Kidney (tissue), 14 donors: ENCODE measurements around the gene RTP3. TPM values are rescaled to one million over a fixed set of nuclear protein-coding genes. Genes with fewer than 3 reads are reported as not detected.

Experiments
- DNase-seq, 5 donors: peaks; one replicate each; pipeline ENCODE4 v3.0.0-alpha.2; 2013 to 2020
- FAIRE-seq: peaks from 2 replicates; lab custom pipeline; 2012; peaks lifted over from hg19 to GRCh38; lab: Jason Lieb, UNC
- H3K27ac ChIP-seq, 2 donors: one replicate each; pipeline ENCODE4 v1.7.0; 2013; ENCODE audit warnings: low read depth in 2 of 2, low read length in 2 of 2, inconsistent platforms in 1 of 2
- H3K27me3 ChIP-seq: one replicate; pipeline ENCODE4 v1.7.1; 2013; ENCODE audit warnings: low read length, inconsistent platforms; ENCODE audit not compliant: control insufficient read depth, insufficient read depth
- H3K36me3 ChIP-seq, 3 donors: one replicate each; pipeline versions ENCODE4 v1.7.0 to v1.7.1; 2013; ENCODE audit warnings: low read length in 3 of 3, control low read depth in 1 of 3, inconsistent platforms in 1 of 3; ENCODE audit not compliant: insufficient read depth in 3 of 3, control insufficient read depth in 2 of 3
- H3K4me1 ChIP-seq, 3 donors: one replicate each; pipeline versions ENCODE4 v1.7.0 to v1.7.1; 2013; ENCODE audit warnings: low read length in 3 of 3, inconsistent platforms in 1 of 3, low read depth in 1 of 3; ENCODE audit not compliant: control insufficient read depth in 2 of 3, insufficient read depth in 2 of 3
- H3K4me3 ChIP-seq, 3 donors: one replicate each; pipeline versions ENCODE4 v1.7.0 to v1.8.1; 2013; ENCODE audit warnings: low read length in 3 of 3, control low read depth in 1 of 3, inconsistent platforms in 1 of 3
- H3K9ac ChIP-seq, 3 donors: one replicate each; pipeline versions ENCODE4 v1.7.0 to v1.7.1; 2013; ENCODE audit warnings: low read length in 3 of 3, control low read depth in 1 of 3, inconsistent platforms in 1 of 3
- H3K9me3 ChIP-seq, 3 donors: one replicate each; pipeline versions ENCODE4 v1.7.0 to v1.7.1; 2013; ENCODE audit warnings: low read length in 3 of 3, control low read depth in 1 of 3, inconsistent platforms in 1 of 3; ENCODE audit not compliant: control insufficient read depth in 2 of 3, insufficient read depth in 1 of 3
- CTCF ChIP-seq: IDR thresholded peaks from 3 replicates; pipeline ENCODE4 v1.5.1; 2012; ENCODE audit warnings: mild to moderate bottlenecking, moderate library complexity, borderline replicate concordance; ENCODE audit not compliant: insufficient read depth; ENCODE audit errors: extremely low read depth
- intact Hi-C: fragments of 100-400 bp; cut with DNase I; formaldehyde crosslinking; loops from one replicate; pipeline ENCODE4 v1.11.1; 2022
- polyA plus RNA-seq: library from polyadenylated mRNA; stranded (reverse); fragments of 350-450 nt; fragmentation: Illumina TruSeq; extraction: RNeasy Lipid Tissue Mini Kit (QIAGEN cat#74804); gene quantifications from one replicate; pipeline ENCODE4 v1.2.3, GENCODE V29; 2014; ENCODE audit warnings: low read depth, low replicate concordance; ENCODE audit not compliant: insufficient read depth
- total RNA-seq: library from RNA; stranded (reverse); fragmentation: NEBNext Ultra II Directional; extraction: Animal tissue kit (Norgen Biotek cat#: 25700); gene quantifications from one replicate; pipeline ENCODE4 v1.2.1, GENCODE V29; 2021
- donor health status: control.
- donor health status: control.
- donor health status: control.
- donor health status: control.
- donor health status: control.
- donor health status: DM: yes; HTN: yes; CAD: no.
- donor health status: Normal renal cell carcinoma (clear cell type).

RTP3 gene
- total and polyA plus RNA-seq, 2 donors from 2014 or later = 0.30 TPM; not detected in 1

GRCh38 chr3:46468753-46469600, 28.8 kb upstream of the RTP3 start:
- FAIRE-seq (no peak), DNase-seq (no peak)
- intact Hi-C loops = no loop called here
- H3K9me3 ChIP-seq = no peaks in the 10 kb centered on the region
- no peak for TF ChIP-seq CTCF
- no peak overlapping the region for H3K9ac ChIP-seq
- H3K36me3 ChIP-seq = no peaks in the 10 kb centered on the region
- H3K27ac ChIP-seq = no peak overlapping the region
- peaks cover 0 to under 1% (median 0%) of the 10 kb centered on the region in 3 donors for H3K4me1 ChIP-seq
- peaks cover 8% of the 10 kb centered on the region for H3K27me3 ChIP-seq
- H3K4me3 ChIP-seq = no peak overlapping the region

- no peaks in the 10 kb centered on the region for H3K4me1 ChIP-seq
- FAIRE-seq (no peak), DNase-seq (peak in 1 of 5 donors; percentile 83)
- intact Hi-C loops = no loop called here
- peaks cover 4% of the 10 kb centered on the region for H3K27me3 ChIP-seq
- no peak overlapping the region for H3K27ac ChIP-seq
- no peak overlapping the region for H3K4me3 ChIP-seq
- H3K9ac ChIP-seq = no peak overlapping the region
- H3K36me3 ChIP-seq = no peaks in the 10 kb centered on the region
- no peaks in the 10 kb centered on the region for H3K9me3 ChIP-seq
- TF ChIP-seq CTCF = no peak
Observed at GRCh38 chr3:46469680-46470357, 28.0 kb upstream of the RTP3 start.

- TF ChIP-seq CTCF = no peak
- no peak overlapping the region for H3K9ac ChIP-seq
- no peak for FAIRE-seq
- no peaks in the 10 kb centered on the region for H3K9me3 ChIP-seq
- intact Hi-C loops = no loop called here
- H3K4me1 ChIP-seq = no peaks in the 10 kb centered on the region
- no peaks in the 10 kb centered on the region for H3K27me3 ChIP-seq
- H3K27ac ChIP-seq = no peak overlapping the region
- no peaks in the 10 kb centered on the region for H3K36me3 ChIP-seq
- no peak overlapping the region for H3K4me3 ChIP-seq
- DNase-seq = no peak
Observed at GRCh38 chr3:46470831-46471230, 26.9 kb upstream of the RTP3 start.
